ENCODE results near the gene TMEM190. TPM values are rescaled to one million over a fixed set of nuclear protein-coding genes. Genes with fewer than 3 reads are reported as not detected.
"Not testable (repeated sequence)": the region's sequence is repeated elsewhere in the genome, so short reads cannot be mapped to it uniquely, and the experiment has no call there.

Gene TMEM190
- total and polyA plus RNA-seq, 2 donors = 0.14 to 3.4 TPM

DNA sequence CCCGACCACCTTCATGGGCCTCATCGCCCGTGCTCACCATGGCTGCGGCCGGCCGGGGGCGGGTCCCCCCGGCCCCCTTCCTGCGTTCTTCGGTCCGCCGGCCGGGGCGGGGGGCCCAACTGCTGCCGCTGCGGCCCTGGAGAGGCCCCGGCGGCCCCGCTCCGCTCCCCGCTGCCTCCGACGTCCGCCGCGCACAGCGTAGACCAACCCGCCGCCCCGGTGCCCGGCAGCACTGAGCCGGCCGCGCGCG lies 30.8 kb downstream of the TMEM190 start, which contains the start of gene UBE2S:
Gene UBE2S, minus strand, starts transcription at position 239 of the 250 bp plus-strand sequence. Its CDS starts 199 bp downstream, at position 40.
- DNase-seq (ENCODE audit: low read depth in 6 of 9, low spot score in 9 of 9) = peak in 1 of 9 donors; percentile 49
- Histone ChIP-seq H3K27ac (ENCODE audit: low read depth in 1 of 2, low read length in 1 of 2) (peak within 1 kb of the TSS; percentile 99 to 100), H3K9me3 (ENCODE audit: control insufficient read depth in 2 of 2, insufficient read depth in 1 of 2, low read length in 1 of 2) (peaks cover 1 to 18% of the 10 kb centered on the region in 2 donors), H3K36me3 (ENCODE audit: control insufficient read depth in 2 of 2, insufficient read depth in 2 of 2, low read length in 1 of 2) (peaks cover 26 to 37% of the 10 kb centered on the region in 2 donors), H3K4me1 (ENCODE audit: control insufficient read depth in 2 of 2, insufficient read depth in 2 of 2, low read length in 2 of 2) (peaks cover 17 to 26% of the 10 kb centered on the region in 2 donors), H3K4me3 (ENCODE audit: low read length in 2 of 2) (peak within 1 kb of the TSS; percentile 69 to 85)
- H3K27me3 ChIP-seq (ENCODE audit: control insufficient read depth in 2 of 2, insufficient read depth in 1 of 2, low read length in 1 of 2) = not testable (repeated sequence)
- under 1% methylated on average over 36 of the region's 36 CpGs for WGBS

DNA sequence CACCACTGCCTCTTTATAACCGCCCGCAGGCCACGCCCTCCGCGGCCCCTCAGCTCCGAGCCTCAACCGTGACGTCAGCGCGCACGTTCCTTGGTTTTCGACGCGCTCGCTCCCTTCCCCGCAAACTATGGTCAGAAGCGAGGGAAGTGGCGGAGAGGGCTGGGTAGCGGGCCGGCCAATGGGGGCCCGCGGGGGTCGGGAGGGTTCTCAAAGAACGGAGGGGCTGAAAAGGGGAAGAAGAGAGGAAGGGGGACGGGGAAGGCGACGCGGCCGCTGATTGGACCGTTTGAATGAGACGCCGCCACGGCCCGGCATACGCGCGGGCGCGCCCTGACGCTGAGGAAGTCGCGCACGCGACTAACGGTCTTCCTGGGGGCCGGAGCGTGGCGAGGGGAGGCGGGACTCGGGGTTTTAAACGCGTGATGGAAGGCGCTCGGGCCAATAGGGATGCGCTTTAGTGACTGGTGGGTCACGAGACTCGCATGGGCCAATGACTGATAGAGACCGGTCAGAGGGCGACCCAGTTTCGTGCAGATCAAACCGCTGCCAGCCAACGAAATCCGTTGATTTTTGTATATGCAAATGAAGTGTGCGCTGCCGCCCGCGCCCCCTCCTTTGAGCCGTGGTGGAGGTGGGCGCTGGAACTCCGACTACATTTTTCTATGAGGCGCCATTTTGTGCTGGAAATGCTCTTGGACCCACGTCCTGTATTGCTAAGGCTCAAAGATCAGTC lies 31.3 kb downstream of the TMEM190 start:
- Histone ChIP-seq H3K9me3 (ENCODE audit: control insufficient read depth in 2 of 2, insufficient read depth in 1 of 2, low read length in 1 of 2) (peaks cover 1 to 18% of the 10 kb centered on the region in 2 donors), H3K36me3 (ENCODE audit: control insufficient read depth in 2 of 2, insufficient read depth in 2 of 2, low read length in 1 of 2) (peaks cover 21 to 32% of the 10 kb centered on the region in 2 donors), H3K4me3 (ENCODE audit: low read length in 2 of 2) (peak overlapping the region; percentile 54 to 85), H3K4me1 (ENCODE audit: control insufficient read depth in 2 of 2, insufficient read depth in 2 of 2, low read length in 2 of 2) (peaks cover 17 to 26% of the 10 kb centered on the region in 2 donors), H3K27ac (ENCODE audit: low read depth in 1 of 2, low read length in 1 of 2) (peak overlapping the region; percentile 99 to 100), H3K27me3 (ENCODE audit: control insufficient read depth in 2 of 2, insufficient read depth in 1 of 2, low read length in 1 of 2) (no peaks in the 10 kb centered on the region)
- DNase-seq (ENCODE audit: low read depth in 6 of 9, low spot score in 9 of 9) = peak; percentile 95 to 99 (median 98)
- under 1% methylated on average over 72 of the region's 72 CpGs for WGBS

DNA sequence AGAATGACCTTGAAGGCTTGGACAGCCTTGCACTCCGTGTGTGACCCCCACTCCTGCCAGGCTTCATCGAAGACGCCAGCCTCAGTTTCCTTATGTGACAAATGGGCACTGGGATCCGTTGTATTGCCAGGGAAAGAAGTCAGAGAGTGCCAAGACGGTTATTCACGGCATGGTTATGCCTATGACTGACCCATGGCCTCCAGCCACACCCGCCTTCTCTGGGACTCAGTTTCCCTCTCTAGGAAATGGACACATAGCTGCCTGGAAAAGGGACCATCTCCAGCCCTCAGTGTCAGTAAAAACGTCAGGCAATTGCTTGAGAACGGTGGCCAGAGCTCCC lies 31.9 kb downstream of the TMEM190 start:
- WGBS = 72% methylated on average over 9 of the region's 9 CpGs
- Histone ChIP-seq H3K36me3 (ENCODE audit: control insufficient read depth in 2 of 2, insufficient read depth in 2 of 2, low read length in 1 of 2) (peaks cover 16 to 26% of the 10 kb centered on the region in 2 donors), H3K4me1 (ENCODE audit: control insufficient read depth in 2 of 2, insufficient read depth in 2 of 2, low read length in 2 of 2) (peaks cover 17 to 26% of the 10 kb centered on the region in 2 donors), H3K4me3 (ENCODE audit: low read length in 2 of 2) (peak overlapping the region; percentile 36 to 43), H3K9me3 (ENCODE audit: control insufficient read depth in 2 of 2, insufficient read depth in 1 of 2, low read length in 1 of 2) (peaks cover 1 to 18% of the 10 kb centered on the region in 2 donors), H3K27ac (ENCODE audit: low read depth in 1 of 2, low read length in 1 of 2) (peak overlapping the region; percentile 95 to 99), H3K27me3 (ENCODE audit: control insufficient read depth in 2 of 2, insufficient read depth in 1 of 2, low read length in 1 of 2) (no peaks in the 10 kb centered on the region)
- no peak for DNase-seq (ENCODE audit: low read depth in 6 of 9, low spot score in 9 of 9)

DNA sequence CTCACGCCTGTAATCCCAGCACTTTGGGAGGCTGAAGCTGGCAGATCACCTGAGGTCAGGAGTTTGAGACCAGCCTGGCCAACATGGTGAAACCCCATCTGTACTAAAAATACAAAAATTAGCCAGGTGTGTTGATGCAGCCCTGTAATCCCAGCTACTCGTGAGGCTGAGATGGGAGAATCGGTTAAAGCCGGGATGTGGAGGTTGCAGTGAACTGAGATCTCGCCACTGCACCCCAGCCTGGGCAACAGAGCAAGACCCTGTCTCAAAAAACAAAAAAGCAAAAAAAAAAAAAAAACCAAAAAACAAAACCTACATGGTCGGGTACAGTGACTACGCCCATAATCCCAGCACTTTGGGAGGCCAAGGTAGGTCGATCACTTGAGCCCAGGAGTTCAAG lies 32.6 kb downstream of the TMEM190 start:
- Histone ChIP-seq H3K9me3 (ENCODE audit: control insufficient read depth in 2 of 2, insufficient read depth in 1 of 2, low read length in 1 of 2) (peaks cover 1 to 18% of the 10 kb centered on the region in 2 donors), H3K4me1 (ENCODE audit: control insufficient read depth in 2 of 2, insufficient read depth in 2 of 2, low read length in 2 of 2) (peaks cover 17 to 26% of the 10 kb centered on the region in 2 donors), H3K36me3 (ENCODE audit: control insufficient read depth in 2 of 2, insufficient read depth in 2 of 2, low read length in 1 of 2) (peaks cover 11 to 22% of the 10 kb centered on the region in 2 donors)
- not testable (repeated sequence) for DNase-seq (ENCODE audit: low read depth in 6 of 9, low spot score in 9 of 9); H3K27me3 ChIP-seq (ENCODE audit: control insufficient read depth in 2 of 2, insufficient read depth in 1 of 2, low read length in 1 of 2); H3K27ac ChIP-seq (ENCODE audit: low read depth in 1 of 2, low read length in 1 of 2); H3K4me3 ChIP-seq (ENCODE audit: low read length in 2 of 2)
- WGBS = 91% methylated on average over 8 of the region's 8 CpGs

GRCh38 chr19:55410168-55410567 lies 33.5 kb downstream of the TMEM190 start:
- WGBS = over 99% methylated on average over 2 of the region's 2 CpGs
- H3K4me1 ChIP-seq (ENCODE audit: control insufficient read depth in 2 of 2, insufficient read depth in 2 of 2, low read length in 2 of 2) = peaks cover 17 to 26% of the 10 kb centered on the region in 2 donors

GRCh38 chr19:55418185-55418584 lies 41.6 kb downstream of the TMEM190 start:
- Histone ChIP-seq H3K36me3 (ENCODE audit: control insufficient read depth in 2 of 2, insufficient read depth in 2 of 2, low read length in 1 of 2) (no peaks in the 10 kb centered on the region), H3K9me3 (ENCODE audit: control insufficient read depth in 2 of 2, insufficient read depth in 1 of 2, low read length in 1 of 2) (peaks cover 0 to 10% of the 10 kb centered on the region in 2 donors), H3K27ac (ENCODE audit: low read depth in 1 of 2, low read length in 1 of 2) (no peak overlapping the region), H3K27me3 (ENCODE audit: control insufficient read depth in 2 of 2, insufficient read depth in 1 of 2, low read length in 1 of 2) (no peaks in the 10 kb centered on the region), H3K4me3 (ENCODE audit: low read length in 2 of 2) (no peak overlapping the region), H3K4me1 (ENCODE audit: control insufficient read depth in 2 of 2, insufficient read depth in 2 of 2, low read length in 2 of 2) (peaks cover 40 to 44% of the 10 kb centered on the region in 2 donors)
- peak in 7 of 9 donors; percentile 34 to 81 (median 62) for DNase-seq (ENCODE audit: low read depth in 6 of 9, low spot score in 9 of 9)
- WGBS = 45% methylated on average over 7 of the region's 7 CpGs

More at GRCh38 chr19:55410168-55410567, 33.5 kb downstream of the TMEM190 start:
- no peak for DNase-seq (ENCODE audit: low read depth in 6 of 9, low spot score in 9 of 9)
- no peak overlapping the region for H3K27ac ChIP-seq (ENCODE audit: low read depth in 1 of 2, low read length in 1 of 2)
- H3K36me3 ChIP-seq (ENCODE audit: control insufficient read depth in 2 of 2, insufficient read depth in 2 of 2, low read length in 1 of 2) = peaks cover 5 to 16% of the 10 kb centered on the region in 2 donors
- peaks cover 1 to 18% of the 10 kb centered on the region in 2 donors for H3K9me3 ChIP-seq (ENCODE audit: control insufficient read depth in 2 of 2, insufficient read depth in 1 of 2, low read length in 1 of 2)
- no peaks in the 10 kb centered on the region for H3K27me3 ChIP-seq (ENCODE audit: control insufficient read depth in 2 of 2, insufficient read depth in 1 of 2, low read length in 1 of 2)
- H3K4me3 ChIP-seq (ENCODE audit: low read length in 2 of 2) = no peak overlapping the region

DNA sequence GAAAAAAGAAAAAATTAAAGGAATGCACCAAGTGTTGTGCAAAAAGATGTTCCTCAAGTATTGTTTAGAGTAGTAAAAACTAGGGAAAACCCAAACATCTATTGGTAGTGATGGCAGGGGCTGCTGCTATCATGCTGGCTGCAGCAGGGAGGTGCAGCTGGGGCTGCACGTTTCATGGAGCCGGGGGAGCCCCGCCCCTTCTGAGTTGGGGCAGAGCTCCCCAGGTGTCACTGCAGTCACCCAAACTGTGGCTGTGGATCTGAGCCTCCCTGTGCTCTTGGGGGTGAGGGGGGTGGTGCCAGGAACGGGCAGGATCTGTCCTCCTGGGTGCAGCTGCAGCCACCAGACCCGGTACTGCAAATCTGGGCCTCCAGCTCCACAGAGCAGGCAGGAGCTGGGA lies 42.5 kb downstream of the TMEM190 start:
- H3K4me3 ChIP-seq (ENCODE audit: low read length in 2 of 2) = no peak overlapping the region
- H3K9me3 ChIP-seq (ENCODE audit: control insufficient read depth in 2 of 2, insufficient read depth in 1 of 2, low read length in 1 of 2) = peaks cover 0 to 10% of the 10 kb centered on the region in 2 donors
- H3K27me3 ChIP-seq (ENCODE audit: control insufficient read depth in 2 of 2, insufficient read depth in 1 of 2, low read length in 1 of 2) = no peaks in the 10 kb centered on the region
- DNase-seq (ENCODE audit: low read depth in 6 of 9, low spot score in 9 of 9) = peak in 3 of 9 donors; percentile 26 to 68 (median 65)
- H3K36me3 ChIP-seq (ENCODE audit: control insufficient read depth in 2 of 2, insufficient read depth in 2 of 2, low read length in 1 of 2) = no peaks in the 10 kb centered on the region
- no peak overlapping the region for H3K27ac ChIP-seq (ENCODE audit: low read depth in 1 of 2, low read length in 1 of 2)
- 11% methylated on average over 5 of the region's 5 CpGs for WGBS
- peaks cover 40 to 44% of the 10 kb centered on the region in 2 donors for H3K4me1 ChIP-seq (ENCODE audit: control insufficient read depth in 2 of 2, insufficient read depth in 2 of 2, low read length in 2 of 2)

GRCh38 chr19:55419624-55420236 lies 43.1 kb downstream of the TMEM190 start:
- peaks cover 40 to 44% of the 10 kb centered on the region in 2 donors for H3K4me1 ChIP-seq (ENCODE audit: control insufficient read depth in 2 of 2, insufficient read depth in 2 of 2, low read length in 2 of 2)
- H3K27ac ChIP-seq (ENCODE audit: low read depth in 1 of 2, low read length in 1 of 2) = no peak overlapping the region
- H3K27me3 ChIP-seq (ENCODE audit: control insufficient read depth in 2 of 2, insufficient read depth in 1 of 2, low read length in 1 of 2) = no peaks in the 10 kb centered on the region
- H3K9me3 ChIP-seq (ENCODE audit: control insufficient read depth in 2 of 2, insufficient read depth in 1 of 2, low read length in 1 of 2) = peaks cover 0 to 10% of the 10 kb centered on the region in 2 donors
- WGBS = 96% methylated on average over 5 of the region's 5 CpGs
- H3K36me3 ChIP-seq (ENCODE audit: control insufficient read depth in 2 of 2, insufficient read depth in 2 of 2, low read length in 1 of 2) = no peaks in the 10 kb centered on the region
- DNase-seq (ENCODE audit: low read depth in 6 of 9, low spot score in 9 of 9) = no peak
- H3K4me3 ChIP-seq (ENCODE audit: low read length in 2 of 2) = no peak overlapping the region

GRCh38 chr19:55421281-55421680 lies 44.7 kb downstream of the TMEM190 start:
- peaks cover 40 to 44% of the 10 kb centered on the region in 2 donors for H3K4me1 ChIP-seq (ENCODE audit: control insufficient read depth in 2 of 2, insufficient read depth in 2 of 2, low read length in 2 of 2)
- not testable (repeated sequence) for H3K36me3 ChIP-seq (ENCODE audit: control insufficient read depth in 2 of 2, insufficient read depth in 2 of 2, low read length in 1 of 2); H3K27me3 ChIP-seq (ENCODE audit: control insufficient read depth in 2 of 2, insufficient read depth in 1 of 2, low read length in 1 of 2); H3K4me3 ChIP-seq (ENCODE audit: low read length in 2 of 2)
- peak overlapping the region; percentile 52 to 65 for H3K27ac ChIP-seq (ENCODE audit: low read depth in 1 of 2, low read length in 1 of 2)
- peaks cover 0 to 10% of the 10 kb centered on the region in 2 donors for H3K9me3 ChIP-seq (ENCODE audit: control insufficient read depth in 2 of 2, insufficient read depth in 1 of 2, low read length in 1 of 2)
- DNase-seq (ENCODE audit: low read depth in 6 of 9, low spot score in 9 of 9) = peak in 3 of 9 donors; percentile 53 to 75 (median 54)
- 5% methylated on average over 4 of the region's 4 CpGs for whole genome bisulfite sequencing

Data from thymus (tissue), 11 donors.